Measurements from ENCODE around the gene OPA3.

DNA sequence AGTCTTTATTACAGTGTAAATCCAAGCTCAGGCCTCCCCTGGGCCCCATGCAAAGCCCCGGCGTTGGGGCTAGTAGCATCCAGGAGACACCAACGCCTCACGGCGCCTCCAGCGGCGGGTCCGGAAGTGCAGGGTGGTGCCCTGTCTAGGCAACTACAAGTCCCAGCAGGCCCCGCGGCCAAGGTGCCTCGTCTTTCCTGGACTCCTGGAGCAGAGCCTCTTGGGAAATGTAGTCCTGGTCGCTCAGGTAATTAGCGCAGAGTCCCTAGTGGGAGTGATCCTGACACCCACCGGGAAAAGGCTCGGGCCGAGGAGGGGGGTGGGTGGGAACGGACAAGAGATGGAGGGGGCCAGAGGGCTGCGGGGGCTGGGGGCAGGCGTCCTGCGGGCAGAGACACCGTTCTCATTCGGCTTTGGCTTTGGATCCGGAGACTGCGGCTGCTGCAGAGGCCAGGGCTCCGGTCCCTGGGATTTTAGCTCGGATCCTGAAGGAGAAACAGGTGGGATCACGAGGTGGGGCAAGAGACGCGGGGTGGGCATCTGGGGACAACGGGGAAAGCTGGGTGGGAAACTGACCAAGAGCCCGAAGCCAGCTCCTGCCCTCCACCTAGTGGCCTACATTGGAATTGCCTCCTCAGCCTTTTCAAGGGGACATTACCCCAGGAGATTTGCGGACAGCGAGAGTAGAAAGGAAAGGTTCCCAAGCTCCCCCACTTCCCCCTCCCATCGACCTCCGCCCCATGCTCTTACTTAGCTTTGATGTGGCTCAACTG is 99.1 kb downstream of the OPA3 start:
- peak; percentile 76 for TF ChIP-seq CTCF (conservative IDR thresholded peaks at IDR 0.05; ENCODE audit: low read length)
- no peak for TF ChIP-seq EZH2phosphoT487 (IDR thresholded peaks at IDR 0.05; ENCODE audit: borderline replicate concordance, low read depth, low read length)
